ENCODE data around the gene USH1G.

DNA sequence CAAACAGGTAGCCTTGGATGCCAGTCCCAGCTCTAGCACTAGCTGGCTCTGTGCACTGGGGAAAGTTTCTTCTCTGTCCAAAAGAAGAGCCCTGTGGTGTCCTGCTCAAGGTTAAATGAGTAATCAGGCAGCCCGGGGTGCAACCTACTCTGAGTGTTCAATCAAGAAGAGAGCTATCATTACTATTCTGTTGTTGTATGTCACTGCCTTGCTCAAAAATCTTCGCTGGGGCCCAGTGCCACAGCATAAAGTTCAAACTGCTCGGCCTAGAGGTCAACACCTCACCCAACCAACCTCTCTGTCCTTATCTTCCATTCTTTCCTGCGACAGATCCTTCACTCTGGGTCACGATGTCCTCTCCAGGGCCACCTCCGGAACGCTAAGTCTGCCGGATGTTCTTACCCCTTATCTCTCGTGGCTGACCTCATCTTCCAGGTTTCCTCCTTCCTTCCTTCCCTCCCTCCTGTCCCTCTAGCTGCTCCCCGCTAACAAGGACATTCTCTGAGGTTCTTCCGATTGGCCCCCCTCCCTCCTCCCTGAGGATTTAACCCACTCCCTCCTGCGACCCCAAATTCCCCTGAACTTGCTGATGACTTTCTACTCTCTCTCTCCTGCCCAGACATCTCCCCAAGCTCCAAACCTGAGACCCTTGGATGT lies 54.7 kb downstream of the USH1G start:
- TF ChIP-seq, protein P1, sequence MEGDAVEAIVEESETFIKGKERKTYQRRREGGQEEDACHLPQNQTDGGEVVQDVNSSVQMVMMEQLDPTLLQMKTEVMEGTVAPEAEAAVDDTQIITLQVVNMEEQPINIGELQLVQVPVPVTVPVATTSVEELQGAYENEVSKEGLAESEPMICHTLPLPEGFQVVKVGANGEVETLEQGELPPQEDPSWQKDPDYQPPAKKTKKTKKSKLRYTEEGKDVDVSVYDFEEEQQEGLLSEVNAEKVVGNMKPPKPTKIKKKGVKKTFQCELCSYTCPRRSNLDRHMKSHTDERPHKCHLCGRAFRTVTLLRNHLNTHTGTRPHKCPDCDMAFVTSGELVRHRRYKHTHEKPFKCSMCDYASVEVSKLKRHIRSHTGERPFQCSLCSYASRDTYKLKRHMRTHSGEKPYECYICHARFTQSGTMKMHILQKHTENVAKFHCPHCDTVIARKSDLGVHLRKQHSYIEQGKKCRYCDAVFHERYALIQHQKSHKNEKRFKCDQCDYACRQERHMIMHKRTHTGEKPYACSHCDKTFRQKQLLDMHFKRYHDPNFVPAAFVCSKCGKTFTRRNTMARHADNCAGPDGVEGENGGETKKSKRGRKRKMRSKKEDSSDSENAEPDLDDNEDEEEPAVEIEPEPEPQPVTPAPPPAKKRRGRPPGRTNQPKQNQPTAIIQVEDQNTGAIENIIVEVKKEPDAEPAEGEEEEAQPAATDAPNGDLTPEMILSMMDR (IDR thresholded peaks at IDR 0.05; ENCODE audit: low read depth, low read length): no peak
- no peak for TF ChIP-seq MYC (IDR thresholded peaks at IDR 0.05; ENCODE audit: low read depth, low read length)
